SHP77 (cell line): Measurements from ENCODE around the gene SPACDR.
"Not testable (repeated sequence)": the region's sequence is repeated elsewhere in the genome, so short reads cannot be mapped to it uniquely, and the experiment has no call there.

Experiments
- DNase-seq, 2 experiments: peaks; one replicate each; lab custom pipeline; 2025; lab: John Stamatoyannopoulos, UW

Gene SPACDR

DNA sequence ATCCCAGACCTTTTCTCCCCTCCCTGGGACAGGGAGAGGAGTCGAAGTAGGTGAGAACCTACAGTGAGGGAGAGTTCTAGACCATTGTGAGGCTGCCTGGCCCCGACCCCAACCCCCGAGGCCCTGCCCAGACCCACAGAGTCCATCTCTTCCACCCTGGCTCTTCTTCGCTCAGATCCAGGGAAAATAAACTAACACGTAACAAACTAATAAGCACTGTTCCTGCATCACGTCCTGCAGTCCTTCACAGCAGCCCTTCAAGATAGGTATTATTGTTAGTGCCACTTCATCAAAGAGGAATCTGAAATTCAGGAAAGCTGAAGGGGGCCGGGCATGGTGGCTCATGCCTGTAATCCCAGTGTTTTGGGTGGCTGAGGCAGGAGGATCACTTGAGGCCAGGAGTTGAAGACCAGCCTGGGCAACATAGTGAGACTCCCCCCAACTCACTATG lies at the start of gene SPACDR:
Gene SPACDR (minus strand): TSS at position 51 of the 451 bp plus-strand sequence. CDS start 235 bp downstream, outside the sequence.
- no peak for DNase-seq

GRCh38 chr7:100513212-100513810 lies 49.3 kb upstream of the SPACDR start:
- DNase-seq: no peak

DNA sequence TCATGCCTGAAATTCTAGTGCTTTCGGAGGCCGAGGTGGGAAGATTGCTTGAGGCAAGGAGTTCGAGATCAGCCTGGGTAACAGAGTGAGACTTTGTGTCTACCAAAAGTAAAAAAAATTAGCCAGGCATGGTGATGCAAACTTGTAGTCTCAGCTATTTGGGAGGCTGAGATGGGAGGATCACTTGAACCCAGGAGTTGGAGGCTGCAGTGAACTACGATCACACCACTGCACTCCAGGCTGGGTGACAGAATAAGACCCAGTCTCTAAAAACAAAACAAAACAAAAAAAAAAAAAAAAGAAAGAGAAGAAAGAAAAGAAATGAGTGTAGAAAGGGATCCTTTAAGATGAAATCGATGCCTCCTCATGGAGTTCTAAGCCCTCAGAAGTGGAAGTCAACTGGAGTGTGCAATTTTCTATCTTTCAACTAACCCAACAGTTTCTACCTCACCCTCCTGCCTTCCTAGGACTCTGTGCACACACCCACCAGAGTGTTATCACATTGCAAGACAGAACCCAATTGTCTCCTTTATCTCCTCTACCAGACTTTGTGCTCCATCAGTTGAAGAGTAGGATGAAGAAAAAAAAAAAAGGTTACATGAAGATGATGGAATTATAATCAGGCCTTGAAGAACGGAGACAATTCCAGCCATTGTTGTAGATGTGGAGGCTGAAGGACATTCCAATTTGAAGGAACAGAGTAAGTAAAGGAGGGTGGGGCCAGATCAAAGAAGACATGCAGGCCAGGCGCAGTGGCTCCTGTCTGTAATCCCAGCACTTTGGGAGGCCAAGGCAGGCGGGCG lies 46.6 kb upstream of the SPACDR start:
- DNase-seq: no peak

DNA sequence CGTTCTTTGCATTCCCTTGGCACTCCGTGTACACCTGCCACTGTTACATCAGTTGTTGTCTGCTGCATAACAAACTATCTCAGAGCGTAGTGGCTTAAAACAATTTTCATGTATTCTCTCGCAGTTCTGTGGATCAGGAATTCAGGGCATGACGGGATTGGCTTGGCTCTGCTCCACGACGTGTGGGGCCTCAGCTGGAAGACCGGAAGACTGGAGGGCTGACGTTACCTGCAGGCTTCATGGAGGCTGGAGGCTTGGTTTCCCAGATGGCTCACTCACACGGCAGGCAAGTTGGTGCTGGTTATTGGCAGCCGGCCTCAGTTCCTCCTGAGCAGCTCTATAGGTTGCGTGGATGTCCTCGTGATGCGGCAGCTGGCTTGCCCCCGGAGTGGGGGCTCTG lies 45.2 kb upstream of the SPACDR start:
- DNase-seq: peak; percentile 59 to 73

GRCh38 chr7:100506356-100506923 lies 42.4 kb upstream of the SPACDR start:
- DNase-seq: no peak

GRCh38 chr7:100504887-100505611 lies 41.0 kb upstream of the SPACDR start:
- DNase-seq: no peak

DNA sequence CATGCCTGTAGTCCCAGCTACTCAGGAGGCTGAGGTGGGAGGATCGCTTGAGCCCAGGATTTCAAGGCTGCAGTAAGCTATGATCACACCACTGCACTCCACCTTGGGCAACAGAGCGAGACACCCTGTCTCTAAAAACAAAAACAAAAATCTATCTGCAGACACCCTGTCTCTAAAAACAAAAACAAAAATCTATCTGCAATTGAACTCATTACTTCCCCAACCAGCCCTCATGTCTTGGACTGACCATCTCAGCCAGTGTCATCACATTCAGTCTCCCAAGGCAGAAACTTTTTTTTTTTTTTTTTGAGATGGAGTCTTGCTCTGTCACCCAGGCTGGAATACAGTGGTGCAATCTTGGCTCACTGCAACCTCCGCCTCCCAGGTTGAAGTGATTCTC lies 40.0 kb upstream of the SPACDR start:
- not testable (repeated sequence) for DNase-seq

DNA sequence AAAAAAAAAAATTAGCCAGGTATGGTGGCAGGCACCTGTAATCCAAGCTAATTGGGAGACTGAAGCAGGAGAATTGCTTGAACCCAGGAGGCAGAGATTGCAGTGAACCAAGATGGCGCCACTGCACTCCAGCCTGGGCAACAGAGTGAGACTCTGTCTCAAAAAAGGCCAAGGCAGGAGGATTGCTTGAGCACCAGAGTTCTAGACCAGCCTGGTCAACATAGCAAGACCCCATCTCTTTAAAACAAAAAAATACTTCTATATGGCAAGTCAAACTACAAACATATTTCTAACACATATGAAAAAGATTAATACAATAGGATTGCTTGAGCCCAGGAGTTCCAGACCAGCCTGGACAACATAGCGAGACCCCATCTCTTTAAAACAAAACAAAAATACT lies 36.7 kb upstream of the SPACDR start:
- DNase-seq: not testable (repeated sequence)

DNA sequence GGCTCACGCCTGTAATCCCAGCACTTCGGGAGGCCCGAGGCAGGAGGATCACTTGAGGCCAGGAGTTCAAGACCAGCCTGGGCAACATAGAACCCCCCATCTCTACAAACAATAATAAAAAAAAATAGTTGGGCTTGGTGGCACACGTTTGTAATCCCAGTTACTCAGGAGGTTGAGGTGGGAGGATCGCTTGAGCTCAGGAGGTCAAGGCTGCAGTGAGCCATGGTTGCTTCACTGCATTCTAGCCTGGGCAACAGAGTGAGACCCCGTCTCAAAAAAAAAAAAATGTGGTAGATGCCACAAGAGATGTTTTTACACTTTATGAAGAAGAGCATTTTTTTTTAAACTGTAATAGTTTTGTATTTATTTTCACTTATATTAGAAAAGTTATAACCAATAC lies 32.4 kb upstream of the SPACDR start:
- no peak for DNase-seq

DNA sequence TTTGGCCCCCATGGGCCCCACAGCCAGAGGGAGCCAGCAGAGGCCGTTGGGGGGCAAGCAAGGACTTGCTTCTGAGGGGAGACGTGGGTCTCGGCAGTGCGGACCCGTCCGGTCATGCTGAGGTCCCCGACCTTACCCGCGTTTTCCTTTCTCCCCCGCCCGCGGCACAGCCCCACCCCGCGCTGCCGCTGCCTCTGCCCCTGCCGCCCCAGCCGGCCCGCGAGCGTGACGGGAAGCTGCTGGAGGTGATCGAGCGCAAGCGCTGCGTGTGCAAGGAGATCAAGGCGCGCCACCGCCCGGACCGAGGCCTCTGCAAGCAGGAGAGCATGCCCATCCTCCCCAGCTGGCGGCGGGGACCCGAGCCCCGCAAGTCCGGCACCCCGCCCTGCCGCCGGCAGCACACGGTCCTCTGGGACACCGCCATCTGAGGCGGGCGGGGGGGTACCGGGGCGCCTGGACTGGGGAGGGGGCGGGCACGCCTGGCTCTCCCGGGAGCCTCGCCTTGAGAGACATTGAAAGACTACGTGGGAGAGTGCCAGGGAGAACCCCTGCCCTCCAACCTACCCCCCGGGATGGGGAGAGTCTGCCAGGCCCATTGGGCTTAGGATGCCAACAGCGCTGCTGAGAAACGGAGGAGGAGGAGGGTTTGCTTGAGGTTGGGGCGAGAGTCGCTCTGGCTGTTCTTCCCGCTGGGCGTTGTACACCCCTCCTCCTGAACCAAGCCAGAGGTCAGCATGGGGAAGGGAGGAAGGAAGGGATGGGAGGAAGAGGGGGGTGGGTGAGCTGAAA lies 29.6 kb upstream of the SPACDR start:
- DNase-seq: no peak

DNA sequence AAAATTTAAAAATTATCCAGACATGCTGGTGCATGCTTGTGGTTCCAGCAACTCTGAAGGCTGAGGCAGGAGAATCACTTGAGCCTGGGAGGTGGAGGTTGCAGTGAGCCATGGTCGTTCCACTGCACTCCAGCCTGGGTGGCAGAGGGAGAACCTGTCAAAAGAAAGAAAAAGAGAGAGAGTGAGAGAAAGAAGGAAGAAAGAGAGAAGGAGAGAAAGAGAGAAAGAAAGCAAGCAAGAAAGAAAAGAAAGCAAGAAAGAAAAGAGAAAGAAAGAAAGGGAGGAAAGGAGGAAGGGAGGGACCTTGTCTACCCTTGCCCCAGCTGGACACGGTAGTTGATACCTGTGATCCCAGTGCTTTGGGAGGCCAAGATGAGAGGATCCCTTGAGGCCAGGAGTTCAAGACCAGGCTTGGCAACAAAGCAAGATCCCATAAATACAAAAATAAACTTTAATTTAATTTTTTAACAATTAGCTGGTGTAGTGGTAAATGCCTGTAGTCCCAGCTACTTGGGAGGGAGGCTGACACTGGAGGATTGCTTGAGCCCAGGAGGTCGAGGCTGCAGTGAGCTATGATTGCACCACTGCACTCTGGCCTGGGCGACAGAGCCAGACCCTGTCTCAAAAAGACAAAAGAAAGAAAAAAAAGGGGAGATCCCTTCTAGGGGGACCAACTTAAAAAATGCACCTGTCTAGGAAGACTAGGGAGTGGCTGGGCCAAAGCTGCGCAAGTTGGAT lies 28.8 kb upstream of the SPACDR start:
- no peak for DNase-seq

GRCh38 chr7:100491192-100491578 lies 27.1 kb upstream of the SPACDR start:
- DNase-seq: no peak

GRCh38 chr7:100490483-100491191 lies 26.6 kb upstream of the SPACDR start:
- DNase-seq: no peak

GRCh38 chr7:100489824-100490223 lies 25.8 kb upstream of the SPACDR start:
- DNase-seq: peak; percentile 93 to 97

DNA sequence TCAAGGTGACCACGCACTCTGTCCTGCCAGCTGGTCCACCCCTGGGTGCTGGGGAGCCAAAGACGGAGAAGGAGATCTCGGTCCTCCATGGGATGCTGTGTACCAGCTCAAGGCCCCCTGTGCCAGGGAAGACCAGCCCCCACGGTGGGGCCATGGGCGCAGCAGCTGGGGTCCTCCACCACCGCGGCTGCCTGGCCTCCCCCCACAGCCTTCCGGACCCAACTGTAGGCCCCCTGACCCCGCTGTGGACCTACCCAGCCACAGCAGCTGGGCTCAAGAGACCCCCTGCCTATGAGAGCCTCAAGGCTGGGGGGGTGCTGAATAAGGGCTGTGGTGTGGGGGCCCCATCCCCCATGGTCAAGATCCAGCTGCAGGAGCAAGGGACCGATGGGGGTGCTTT lies 25.1 kb upstream of the SPACDR start:
- DNase-seq: no peak

DNA sequence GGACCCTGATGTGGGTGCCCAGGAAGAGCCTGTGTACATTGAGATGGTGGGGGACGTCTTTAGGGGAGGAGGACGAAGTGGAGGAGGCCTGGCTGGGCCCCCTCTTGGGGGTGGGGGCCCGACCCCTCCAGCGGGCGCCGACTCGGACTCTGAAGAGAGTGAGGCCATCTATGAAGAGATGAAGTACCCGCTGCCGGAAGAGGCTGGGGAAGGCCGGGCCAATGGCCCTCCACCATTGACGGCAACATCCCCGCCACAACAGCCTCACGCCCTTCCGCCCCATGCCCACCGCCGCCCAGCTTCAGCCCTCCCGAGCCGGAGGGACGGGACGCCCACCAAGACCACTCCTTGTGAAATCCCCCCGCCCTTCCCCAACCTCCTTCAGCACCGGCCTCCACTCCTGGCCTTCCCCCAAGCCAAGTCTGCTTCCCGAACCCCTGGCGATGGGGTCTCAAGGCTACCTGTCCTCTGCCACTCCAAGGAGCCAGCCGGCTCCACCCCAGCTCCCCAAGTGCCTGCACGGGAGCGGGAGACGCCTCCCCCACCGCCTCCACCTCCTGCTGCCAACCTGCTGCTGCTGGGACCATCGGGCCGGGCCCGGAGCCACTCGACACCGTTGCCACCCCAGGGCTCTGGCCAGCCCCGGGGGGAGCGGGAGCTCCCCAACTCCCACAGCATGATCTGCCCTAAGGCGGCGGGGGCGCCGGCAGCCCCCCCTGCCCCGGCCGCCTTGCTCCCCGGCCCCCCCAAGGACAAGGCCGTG lies 24.5 kb upstream of the SPACDR start:
- no peak for DNase-seq

DNA sequence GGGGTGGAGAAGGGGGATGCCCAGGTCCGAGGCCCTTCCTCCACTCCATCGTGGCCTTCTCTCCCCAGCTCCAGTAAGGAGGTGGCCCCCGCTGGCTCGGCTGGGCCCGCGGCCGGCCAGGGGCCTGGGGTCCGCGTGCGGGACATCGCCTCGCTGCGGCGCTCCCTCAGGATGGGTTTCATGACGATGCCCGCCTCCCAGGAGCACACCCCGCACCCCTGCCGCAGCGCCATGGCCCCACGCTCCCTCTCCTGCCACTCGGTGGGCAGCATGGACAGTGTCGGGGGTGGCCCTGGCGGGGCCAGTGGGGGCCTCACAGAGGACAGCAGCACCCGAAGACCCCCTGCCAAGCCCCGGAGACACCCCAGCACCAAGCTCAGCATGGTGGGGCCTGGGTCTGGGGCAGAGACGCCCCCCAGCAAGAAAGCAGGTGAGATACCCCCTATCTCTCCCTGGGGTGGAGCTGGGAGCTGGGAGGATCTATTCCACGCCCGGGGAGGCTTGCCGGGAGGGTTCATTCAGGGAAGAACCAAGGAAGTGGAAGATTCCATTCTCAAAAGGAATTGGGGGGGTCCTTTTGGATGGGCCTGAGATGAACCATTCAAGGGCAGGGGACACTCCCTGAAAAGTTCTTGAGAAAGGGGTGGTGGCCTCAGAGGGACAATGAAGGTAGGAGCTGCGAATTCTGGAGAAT lies 22.8 kb upstream of the SPACDR start:
- no peak for DNase-seq

DNA sequence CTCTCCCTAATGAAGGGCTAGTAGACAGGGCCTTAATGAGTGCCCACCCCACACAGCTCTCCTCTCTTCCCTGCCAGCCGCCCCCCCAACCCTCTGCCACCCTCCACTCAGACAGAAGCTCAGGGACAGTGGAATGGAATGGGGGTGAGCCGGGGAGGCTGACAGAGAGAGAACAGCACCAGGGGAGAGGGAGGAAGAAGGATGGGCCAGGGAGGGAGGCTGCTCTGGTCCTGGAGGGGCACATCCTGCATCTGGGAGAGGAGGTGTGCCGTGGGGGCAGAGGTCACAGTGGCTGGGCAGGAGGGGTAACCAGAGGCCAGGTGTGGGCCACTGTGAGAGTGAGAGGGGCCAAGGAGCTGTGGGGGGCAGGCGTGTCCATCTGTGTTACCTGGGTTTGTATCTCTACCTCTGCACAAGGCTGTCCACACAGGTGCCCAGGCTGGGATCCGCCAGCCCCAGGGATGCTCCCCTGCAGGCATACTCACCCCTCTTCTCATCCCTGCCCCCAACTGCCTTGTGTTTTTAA lies 22.1 kb upstream of the SPACDR start:
- no peak for DNase-seq

DNA sequence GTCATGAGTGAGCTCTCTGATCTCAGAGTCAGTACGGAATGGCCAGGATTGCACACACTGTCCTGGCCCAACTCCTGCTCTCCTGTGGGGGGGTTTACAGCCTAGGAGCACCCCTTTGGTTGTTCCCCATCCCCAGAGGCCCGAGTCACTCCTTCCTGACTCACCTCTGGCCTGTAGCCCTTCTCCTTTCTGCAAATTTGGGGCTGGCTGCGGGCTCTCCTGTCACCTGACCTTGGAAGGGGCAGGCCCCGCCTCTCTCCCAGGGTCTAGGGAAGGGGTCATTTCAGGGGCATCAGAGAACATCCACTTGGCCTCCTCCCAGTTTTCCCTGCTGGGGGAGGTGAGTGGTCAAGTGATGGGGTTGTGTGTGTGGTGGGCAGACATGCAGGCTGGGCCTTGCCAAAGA lies 21.4 kb upstream of the SPACDR start:
- no peak for DNase-seq
